Urinary bladder (tissue), 4 donors: Measurements from ENCODE around the gene NCCRP1. TPM values are rescaled to one million over a fixed set of nuclear protein-coding genes. Genes with fewer than 3 reads are reported as not detected.
"Not testable (repeated sequence)": the region's sequence is repeated elsewhere in the genome, so short reads cannot be mapped to it uniquely, and the experiment has no call there.

Source experiments
- DNase-seq: peaks from one replicate; pipeline ENCODE4 v3.0.0-alpha.2; 2015; ENCODE audit errors: extremely low spot score
- H3K27ac ChIP-seq: one replicate; pipeline ENCODE4 v1.5.1; 2013; ENCODE audit warnings: low read depth, mild to moderate bottlenecking, moderate library complexity
- H3K36me3 ChIP-seq: one replicate; pipeline ENCODE4 v1.6.1; 2013; ENCODE audit warnings: mild to moderate bottlenecking, moderate library complexity; ENCODE audit not compliant: insufficient read depth
- H3K4me1 ChIP-seq: one replicate; pipeline ENCODE4 v1.6.1; 2013; ENCODE audit warnings: mild to moderate bottlenecking, moderate library complexity; ENCODE audit not compliant: insufficient read depth
- H3K4me3 ChIP-seq: one replicate; pipeline ENCODE4 v1.5.1; 2013; ENCODE audit warnings: low read depth, low read length
- WGBS: extraction: QIAGEN DNeasy Blood & Tissue Kit; methylation state at CpG from one replicate; pipeline ENCODE4 v1.1.7; 2013; 5-methylcytosine and 5-hydroxymethylcytosine counted together
- polyA plus RNA-seq: library from polyadenylated mRNA; stranded (reverse); fragments of 200-250 nt; gene quantifications from one replicate; pipeline ENCODE4 v1.2.3, GENCODE V29; 2013
- total RNA-seq: library from RNA; depleted of rRNA; stranded (reverse); fragments of >200 nt; gene quantifications from one replicate; pipeline ENCODE4 v1.2.3, GENCODE V29; 2014
- donor health status: healthy with polysubstance abuse.
- donor health status: healthy.

Gene NCCRP1
- total and polyA plus RNA-seq, 2 donors = 0.38 to 1.1 TPM

- Histone ChIP-seq H3K4me1 (no peaks in the 10 kb centered on the region), H3K4me3 (no peak overlapping the region), H3K27ac (no peak overlapping the region), H3K36me3 (no peaks in the 10 kb centered on the region)
- 25% methylated on average over 11 of the region's 11 CpGs for WGBS
- DNase-seq = no peak
Observed at GRCh38 chr19:39199025-39199424, 2.3 kb downstream of the NCCRP1 start.

- H3K36me3 ChIP-seq = no peaks in the 10 kb centered on the region
- H3K27ac ChIP-seq = no peak overlapping the region
- no peaks in the 10 kb centered on the region for H3K4me1 ChIP-seq
- 83% methylated on average over 32 of the region's 32 CpGs for WGBS
- no peak overlapping the region for H3K4me3 ChIP-seq
- DNase-seq = no peak
Observed at GRCh38 chr19:39200066-39200802, 3.5 kb downstream of the NCCRP1 start.

- no peak overlapping the region for H3K4me3 ChIP-seq
- DNase-seq = no peak
- H3K36me3 ChIP-seq = no peaks in the 10 kb centered on the region
- no peaks in the 10 kb centered on the region for H3K4me1 ChIP-seq
- no peak overlapping the region for H3K27ac ChIP-seq
- WGBS = 67% methylated on average over 3 of the region's 3 CpGs
Observed at GRCh38 chr19:39200803-39201115, 4.0 kb downstream of the NCCRP1 start.

GRCh38 chr19:39202998-39203355 lies 6.2 kb downstream of the NCCRP1 start:
- Histone ChIP-seq H3K36me3 (no peaks in the 10 kb centered on the region), H3K27ac (no peak overlapping the region), H3K4me3 (no peak overlapping the region), H3K4me1 (no peaks in the 10 kb centered on the region)
- DNase-seq = no peak
- 100% methylated on average over 1 of the region's 1 CpG for WGBS

- H3K36me3 ChIP-seq = no peaks in the 10 kb centered on the region
- no peak for DNase-seq
- H3K4me3 ChIP-seq = no peak within 1 kb of the TSS
- H3K4me1 ChIP-seq = no peaks in the 10 kb centered on the region
- no peak within 1 kb of the TSS for H3K27ac ChIP-seq
- WGBS = 34% methylated on average over 57 of the region's 57 CpGs
Observed at GRCh38 chr19:39203372-39204341, 6.9 kb downstream of the NCCRP1 start, which contains the start of gene SYCN. SYCN (minus strand) TSS chr19:39204263; CDS start chr19:39204254, 9 bp downstream.

GRCh38 chr19:39205449-39205764 lies 8.6 kb downstream of the NCCRP1 start:
- Histone ChIP-seq H3K36me3 (no peaks in the 10 kb centered on the region), H3K4me3 (no peak overlapping the region), H3K4me1 (no peaks in the 10 kb centered on the region), H3K27ac (no peak overlapping the region)
- no peak for DNase-seq
- WGBS = 77% methylated on average over 3 of the region's 3 CpGs

- 88% methylated on average over 6 of the region's 6 CpGs for WGBS
Observed at GRCh38 chr19:39206122-39206521, 9.4 kb downstream of the NCCRP1 start.

GRCh38 chr19:39207293-39207836 lies 10.6 kb downstream of the NCCRP1 start:
- Histone ChIP-seq H3K4me1 (no peaks in the 10 kb centered on the region), H3K36me3 (no peaks in the 10 kb centered on the region), H3K27ac (no peak overlapping the region), H3K4me3 (no peak overlapping the region)
- WGBS = 74% methylated on average over 6 of the region's 6 CpGs
- no peak for DNase-seq

More at GRCh38 chr19:39206122-39206521, 9.4 kb downstream of the NCCRP1 start:
- H3K4me3 ChIP-seq = no peak overlapping the region
- no peaks in the 10 kb centered on the region for H3K36me3 ChIP-seq
- H3K27ac ChIP-seq = no peak overlapping the region
- no peaks in the 10 kb centered on the region for H3K4me1 ChIP-seq
- no peak for DNase-seq

- WGBS = 77% methylated on average over 9 of the region's 9 CpGs
- Histone ChIP-seq H3K4me3 (no peak overlapping the region), H3K27ac (no peak overlapping the region), H3K4me1 (no peaks in the 10 kb centered on the region), H3K36me3 (no peaks in the 10 kb centered on the region)
- DNase-seq = no peak
Observed at GRCh38 chr19:39208175-39208795, 11.5 kb downstream of the NCCRP1 start.

GRCh38 chr19:39209196-39209595 lies 12.4 kb downstream of the NCCRP1 start:
- Histone ChIP-seq H3K4me3 (no peak overlapping the region), H3K4me1 (no peaks in the 10 kb centered on the region), H3K36me3 (no peaks in the 10 kb centered on the region), H3K27ac (no peak overlapping the region)
- WGBS = 77% methylated on average over 7 of the region's 7 CpGs
- no peak for DNase-seq

GRCh38 chr19:39211731-39212374 lies 15.1 kb downstream of the NCCRP1 start:
- WGBS = 53% methylated on average over 13 of the region's 13 CpGs
- H3K27ac ChIP-seq = no peak overlapping the region

GRCh38 chr19:39212375-39212742 lies 15.6 kb downstream of the NCCRP1 start:
- WGBS = 20% methylated on average over 8 of the region's 8 CpGs
- no peak overlapping the region for H3K4me3 ChIP-seq
- no peak overlapping the region for H3K27ac ChIP-seq
- no peaks in the 10 kb centered on the region for H3K36me3 ChIP-seq
- no peak for DNase-seq
- no peaks in the 10 kb centered on the region for H3K4me1 ChIP-seq

More at GRCh38 chr19:39211731-39212374, 15.1 kb downstream of the NCCRP1 start:
- H3K4me1 ChIP-seq = no peaks in the 10 kb centered on the region
- DNase-seq = no peak
- H3K36me3 ChIP-seq = no peaks in the 10 kb centered on the region
- H3K4me3 ChIP-seq = no peak overlapping the region

- not testable (repeated sequence) for H3K4me3 ChIP-seq, DNase-seq, H3K27ac ChIP-seq, H3K36me3 ChIP-seq, H3K4me1 ChIP-seq
- 92% methylated on average over 3 of the region's 3 CpGs for WGBS
Observed at GRCh38 chr19:39215323-39215722, 18.6 kb downstream of the NCCRP1 start.
